Rectal smooth muscle tissue (tissue), 1 donor: Measurements from ENCODE around the gene C19orf25.
A peak's percentile ranks its signal among the peaks of the same experiment; 100 is the strongest.
"Not testable (repeated sequence)": the region's sequence is repeated elsewhere in the genome, so short reads cannot be mapped to it uniquely, and the experiment has no call there.

Experiments
- H3K27ac ChIP-seq: one replicate; pipeline ENCODE4 v1.7.0; 2013; ENCODE audit warnings: low read depth, low read length, inconsistent platforms
- H3K27me3 ChIP-seq: one replicate; pipeline ENCODE4 v1.7.0; 2013; ENCODE audit warnings: low read length; ENCODE audit not compliant: control insufficient read depth, insufficient read depth
- H3K36me3 ChIP-seq: one replicate; pipeline ENCODE4 v1.7.0; 2013; ENCODE audit warnings: low read length; ENCODE audit not compliant: control insufficient read depth, insufficient read depth
- H3K4me1 ChIP-seq: one replicate; pipeline ENCODE4 v1.7.0; 2013; ENCODE audit warnings: low read length; ENCODE audit not compliant: control insufficient read depth, insufficient read depth
- H3K4me3 ChIP-seq: one replicate; pipeline ENCODE4 v1.7.0; 2013; ENCODE audit warnings: low read length
- H3K9ac ChIP-seq: one replicate; pipeline ENCODE4 v1.7.0; 2013; ENCODE audit warnings: low read length

Gene C19orf25

DNA sequence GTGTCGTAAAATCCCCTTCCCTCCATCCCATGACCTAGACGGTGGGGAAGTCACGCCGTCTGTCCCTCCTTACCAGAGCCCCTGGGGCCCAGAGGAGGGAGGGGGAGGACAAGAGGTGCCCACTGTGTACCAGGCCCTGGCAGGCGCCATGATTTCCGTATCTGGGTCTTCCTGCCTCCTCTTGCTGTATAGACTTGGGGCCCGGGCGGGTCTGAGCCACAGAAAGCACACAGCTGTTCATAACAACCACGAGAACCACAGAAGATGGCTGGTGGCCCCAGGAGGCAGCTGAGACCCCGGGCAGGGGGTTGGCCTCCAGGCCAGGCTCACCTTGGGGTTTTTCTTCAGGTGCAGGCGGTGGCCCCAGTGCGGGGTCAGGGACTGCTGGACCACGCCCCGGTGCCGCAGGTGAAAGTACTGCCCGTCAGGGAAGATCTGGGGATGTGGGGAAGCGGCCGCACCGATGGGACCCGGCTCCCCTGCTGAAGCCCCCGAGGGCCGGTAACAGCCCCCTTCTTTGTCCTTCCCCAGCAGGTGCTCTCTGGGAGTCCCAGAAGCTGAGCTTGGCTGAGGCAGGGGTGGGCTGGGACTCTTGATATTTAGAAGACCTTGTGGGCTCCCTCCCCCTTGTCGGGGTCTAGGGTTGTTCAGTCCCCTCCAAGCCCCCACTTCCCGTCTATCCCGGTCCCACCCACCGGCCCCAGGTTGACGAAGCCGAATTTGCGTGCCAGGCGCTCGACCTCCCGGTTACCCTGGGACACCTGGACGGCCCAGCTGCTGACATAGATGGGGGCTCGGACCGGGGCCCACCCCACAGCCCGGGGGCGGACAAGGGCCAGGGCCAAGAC, 10.7 kb upstream of the C19orf25 start:
- no peaks in the 10 kb centered on the region for H3K4me1 ChIP-seq
- no peaks in the 10 kb centered on the region for H3K36me3 ChIP-seq
- no peak overlapping the region for H3K9ac ChIP-seq
- no peaks in the 10 kb centered on the region for H3K27me3 ChIP-seq
- H3K4me3 ChIP-seq = peak overlapping the region; percentile 83
- H3K27ac ChIP-seq = peak overlapping the region; percentile 81

DNA sequence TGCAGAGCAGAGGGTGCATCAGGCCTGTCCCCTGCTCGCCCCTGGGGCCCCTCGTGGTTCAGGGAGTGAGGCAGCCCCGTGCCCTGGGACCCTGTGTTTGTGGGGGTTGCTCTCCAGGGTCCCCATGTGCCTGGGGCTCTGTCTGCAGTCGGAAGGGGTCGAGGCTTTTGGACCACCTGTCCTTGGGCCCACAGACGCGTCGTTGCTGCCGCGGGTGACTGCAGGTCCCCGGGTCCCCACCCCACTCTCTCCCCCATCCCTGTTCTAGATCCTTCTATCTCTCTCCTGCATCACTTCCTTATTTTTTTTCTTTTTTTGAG, 9.2 kb upstream of the C19orf25 start:
- Histone ChIP-seq H3K36me3 (no peaks in the 10 kb centered on the region), H3K4me1 (no peaks in the 10 kb centered on the region), H3K27me3 (no peaks in the 10 kb centered on the region), H3K9ac (no peak overlapping the region), H3K4me3 (no peak overlapping the region), H3K27ac (no peak overlapping the region)

GRCh38 chr19:1487576-1488281, 8.7 kb upstream of the C19orf25 start:
- no peaks in the 10 kb centered on the region for H3K27me3 ChIP-seq
- H3K9ac ChIP-seq = no peak overlapping the region
- no peak overlapping the region for H3K27ac ChIP-seq
- no peak overlapping the region for H3K4me3 ChIP-seq
- H3K36me3 ChIP-seq = no peaks in the 10 kb centered on the region
- no peaks in the 10 kb centered on the region for H3K4me1 ChIP-seq

DNA sequence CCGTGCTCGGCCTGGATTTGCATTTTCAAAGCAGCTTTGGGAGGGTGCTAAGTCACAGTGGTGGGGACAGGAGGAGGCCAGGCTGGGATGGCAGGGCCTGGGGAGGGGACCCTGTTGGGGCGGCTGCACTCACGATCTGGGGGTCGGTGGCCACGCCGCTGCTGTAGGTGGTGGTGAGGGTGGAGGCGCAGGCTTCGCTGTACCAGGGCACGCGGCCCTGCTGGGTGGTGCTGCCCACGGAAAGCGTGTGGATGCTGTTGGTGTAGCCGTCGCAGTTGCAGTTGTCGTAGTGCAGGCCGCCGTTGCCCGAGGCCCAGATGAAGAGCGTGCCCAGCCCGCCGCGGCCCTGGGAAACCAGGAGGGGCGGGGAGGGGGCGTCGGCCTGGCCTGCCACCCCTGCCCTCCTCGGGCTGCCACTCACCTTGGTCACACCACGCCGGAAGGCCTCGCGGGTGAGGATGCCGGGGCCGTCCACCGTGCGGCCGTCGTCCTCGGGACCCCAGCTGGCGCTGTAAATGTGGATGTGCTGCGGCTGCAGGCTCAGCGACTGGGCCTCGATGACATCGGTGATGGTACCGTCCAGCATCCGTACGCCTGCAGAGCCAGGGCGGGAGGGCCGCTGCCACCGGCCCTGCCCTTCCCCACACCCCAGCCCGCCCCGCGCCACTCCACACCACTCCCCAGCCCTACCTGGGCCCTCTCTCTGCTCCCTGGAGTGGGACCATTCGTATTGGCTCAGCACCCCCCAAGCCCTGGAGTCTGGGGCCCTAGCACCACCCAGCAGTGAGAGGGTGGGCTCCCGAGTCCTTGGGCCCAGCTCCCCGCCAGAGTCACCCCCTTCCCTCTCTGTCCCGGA, 7.9 kb upstream of the C19orf25 start:
- no peaks in the 10 kb centered on the region for H3K27me3 ChIP-seq
- no peaks in the 10 kb centered on the region for H3K4me1 ChIP-seq

GRCh38 chr19:1483979-1484428, 5.0 kb upstream of the C19orf25 start:
- no peak overlapping the region for H3K9ac ChIP-seq
- no peak overlapping the region for H3K27ac ChIP-seq
- no peak overlapping the region for H3K4me3 ChIP-seq
- no peaks in the 10 kb centered on the region for H3K27me3 ChIP-seq
- H3K4me1 ChIP-seq = no peaks in the 10 kb centered on the region
- H3K36me3 ChIP-seq = no peaks in the 10 kb centered on the region

More for the DNA sequence above, 7.9 kb upstream of the C19orf25 start:
- Histone ChIP-seq H3K36me3 (no peaks in the 10 kb centered on the region), H3K9ac (no peak overlapping the region), H3K4me3 (no peak overlapping the region), H3K27ac (no peak overlapping the region)

GRCh38 chr19:1483131-1483978, 4.3 kb upstream of the C19orf25 start:
- Histone ChIP-seq H3K36me3 (no peaks in the 10 kb centered on the region), H3K4me1 (no peaks in the 10 kb centered on the region), H3K4me3 (no peak overlapping the region), H3K27ac (no peak overlapping the region), H3K9ac (no peak overlapping the region), H3K27me3 (no peaks in the 10 kb centered on the region)

DNA sequence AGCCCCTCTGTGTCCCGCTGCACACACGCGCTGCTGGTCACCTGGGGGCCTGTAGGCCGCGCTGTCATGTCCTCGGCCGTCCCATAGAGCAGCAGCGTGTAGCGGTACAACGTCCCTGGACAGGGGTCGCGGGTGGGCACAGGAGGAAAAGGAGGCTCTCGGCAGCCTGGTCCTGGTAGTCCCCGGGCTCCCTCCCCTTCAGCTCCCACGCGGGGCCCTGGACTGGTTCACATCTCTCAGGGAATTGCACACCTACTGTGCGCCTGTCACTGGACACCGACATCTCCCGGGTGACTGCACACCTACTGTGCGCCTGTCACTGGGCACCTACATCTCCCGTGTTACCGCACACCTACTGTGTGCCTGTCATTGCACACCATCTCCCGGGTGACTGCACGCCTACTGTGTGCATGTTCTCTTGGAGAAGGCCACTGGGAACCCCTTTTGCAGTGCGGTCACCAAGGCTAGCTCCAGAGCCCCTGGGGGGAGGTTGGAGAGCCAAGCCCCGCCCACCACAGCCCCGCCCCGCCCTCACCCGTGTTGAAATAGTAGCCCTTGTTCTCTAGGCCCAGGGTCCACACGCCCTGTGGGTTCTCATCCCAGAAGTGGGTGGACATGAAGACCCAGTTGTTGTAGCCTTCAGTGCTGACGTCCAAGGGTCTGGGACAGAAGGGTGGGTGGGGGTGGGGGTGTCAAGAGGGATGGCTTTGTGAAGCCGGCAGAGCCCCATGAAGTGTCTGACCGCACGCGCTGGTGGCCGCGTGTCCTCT, 3.5 kb upstream of the C19orf25 start:
- Histone ChIP-seq H3K27ac (no peak overlapping the region), H3K4me3 (no peak overlapping the region), H3K27me3 (no peaks in the 10 kb centered on the region), H3K36me3 (no peaks in the 10 kb centered on the region), H3K9ac (no peak overlapping the region), H3K4me1 (no peaks in the 10 kb centered on the region)

GRCh38 chr19:1481893-1482360, 2.9 kb upstream of the C19orf25 start:
- Histone ChIP-seq H3K9ac (no peak overlapping the region), H3K36me3 (peaks cover 2% of the 10 kb centered on the region), H3K4me1 (no peaks in the 10 kb centered on the region), H3K27ac (no peak overlapping the region), H3K27me3 (no peaks in the 10 kb centered on the region), H3K4me3 (no peak overlapping the region)

- H3K4me1 ChIP-seq = no peaks in the 10 kb centered on the region
- no peak overlapping the region for H3K9ac ChIP-seq
- no peak overlapping the region for H3K4me3 ChIP-seq
- peaks cover 2% of the 10 kb centered on the region for H3K36me3 ChIP-seq
- no peak overlapping the region for H3K27ac ChIP-seq
- H3K27me3 ChIP-seq = no peaks in the 10 kb centered on the region
Observed at GRCh38 chr19:1481224-1481892, 2.3 kb upstream of the C19orf25 start.

DNA sequence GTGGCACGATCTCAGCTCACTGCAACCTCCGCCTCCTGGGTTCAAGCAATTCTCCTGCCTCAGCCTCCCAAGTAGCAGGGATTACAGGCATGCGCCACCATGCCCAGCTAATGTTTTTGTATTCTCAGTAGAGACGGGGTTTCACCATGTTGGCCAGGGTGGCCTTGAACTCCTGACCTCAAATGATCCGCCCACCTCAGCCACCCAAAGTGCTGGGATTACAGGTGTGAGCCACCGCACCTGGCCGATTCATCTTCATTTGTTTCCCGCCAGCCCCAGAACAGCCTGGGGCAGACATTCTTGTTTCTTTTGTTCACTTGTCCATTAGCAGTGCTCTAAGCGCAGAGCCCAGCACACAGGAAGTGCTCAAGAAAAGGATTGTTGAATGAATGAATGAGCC, 2.0 kb downstream of the C19orf25 start:
- not testable (repeated sequence) for H3K4me1 ChIP-seq, H3K36me3 ChIP-seq, H3K27ac ChIP-seq, H3K9ac ChIP-seq, H3K4me3 ChIP-seq
- peaks cover 12% of the 10 kb centered on the region for H3K27me3 ChIP-seq
